ENCODE data around the gene PALM3.

DNA sequence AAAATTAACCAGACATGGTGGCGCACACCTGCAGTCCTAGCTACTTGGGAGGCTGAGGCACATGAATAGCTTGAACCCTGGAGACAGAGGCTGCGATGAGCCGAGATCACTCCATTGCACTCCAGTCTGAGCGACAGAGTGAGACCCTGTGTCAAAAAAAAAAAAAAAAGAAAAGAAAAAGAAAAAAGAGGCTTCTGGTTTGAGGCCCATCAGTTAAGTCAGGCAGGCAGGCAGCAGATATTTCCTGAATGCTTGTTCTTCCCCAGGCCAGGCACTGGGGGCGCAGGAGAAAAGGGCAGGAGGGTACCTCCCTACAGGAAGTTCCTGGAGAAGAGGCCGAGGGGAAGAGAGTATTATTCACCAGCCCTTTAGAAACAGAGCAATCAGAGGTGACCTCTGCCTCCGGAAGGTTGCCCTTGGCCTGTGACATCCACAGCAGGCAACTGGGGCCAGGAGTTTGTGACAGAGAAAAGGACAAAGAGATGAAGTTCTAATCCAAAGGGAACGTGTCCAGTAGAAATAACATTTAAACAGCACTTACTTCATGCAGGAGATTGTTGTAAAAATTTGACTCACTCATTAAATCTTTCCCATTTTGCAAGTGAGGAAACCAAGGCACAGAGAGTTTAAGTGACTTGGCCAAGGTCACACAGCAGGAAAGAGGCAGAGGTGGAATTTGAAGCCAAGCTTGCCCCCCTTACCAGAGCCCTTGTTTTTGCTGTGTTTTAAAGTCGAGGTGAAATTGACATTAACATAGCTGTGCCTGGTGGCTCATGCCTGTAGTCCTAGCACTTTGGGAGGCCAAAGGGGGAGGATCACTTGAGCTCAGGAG, 38.3 kb downstream of the PALM3 start:
- TF ChIP-seq, protein P1, sequence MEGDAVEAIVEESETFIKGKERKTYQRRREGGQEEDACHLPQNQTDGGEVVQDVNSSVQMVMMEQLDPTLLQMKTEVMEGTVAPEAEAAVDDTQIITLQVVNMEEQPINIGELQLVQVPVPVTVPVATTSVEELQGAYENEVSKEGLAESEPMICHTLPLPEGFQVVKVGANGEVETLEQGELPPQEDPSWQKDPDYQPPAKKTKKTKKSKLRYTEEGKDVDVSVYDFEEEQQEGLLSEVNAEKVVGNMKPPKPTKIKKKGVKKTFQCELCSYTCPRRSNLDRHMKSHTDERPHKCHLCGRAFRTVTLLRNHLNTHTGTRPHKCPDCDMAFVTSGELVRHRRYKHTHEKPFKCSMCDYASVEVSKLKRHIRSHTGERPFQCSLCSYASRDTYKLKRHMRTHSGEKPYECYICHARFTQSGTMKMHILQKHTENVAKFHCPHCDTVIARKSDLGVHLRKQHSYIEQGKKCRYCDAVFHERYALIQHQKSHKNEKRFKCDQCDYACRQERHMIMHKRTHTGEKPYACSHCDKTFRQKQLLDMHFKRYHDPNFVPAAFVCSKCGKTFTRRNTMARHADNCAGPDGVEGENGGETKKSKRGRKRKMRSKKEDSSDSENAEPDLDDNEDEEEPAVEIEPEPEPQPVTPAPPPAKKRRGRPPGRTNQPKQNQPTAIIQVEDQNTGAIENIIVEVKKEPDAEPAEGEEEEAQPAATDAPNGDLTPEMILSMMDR (IDR thresholded peaks at IDR 0.05; ENCODE audit: insufficient read depth, low read length, poor library complexity, severe bottlenecking) = no peak
- no peak for TF ChIP-seq EZH2phosphoT487 (conservative IDR thresholded peaks at IDR 0.05; ENCODE audit: low read length)
